22Rv1 (cell line): ENCODE data around the gene NDUFB5.

Experiments
- H3K27ac ChIP-seq: fragments of 450-650 bp; 2 replicates; pipeline ENCODE4 v1.5.1; 2017
- CTCF ChIP-seq: fragments of 450-650 bp; IDR thresholded peaks from 2 replicates; pipeline ENCODE4 v1.5.1; 2017; ENCODE audit warnings: mild to moderate bottlenecking
- ZFX ChIP-seq: fragments of 450-650 bp; IDR thresholded peaks from 2 replicates; pipeline ENCODE4 v1.6.1; 2017; ENCODE audit warnings: antibody characterized with exemption, borderline replicate concordance

Gene NDUFB5

DNA sequence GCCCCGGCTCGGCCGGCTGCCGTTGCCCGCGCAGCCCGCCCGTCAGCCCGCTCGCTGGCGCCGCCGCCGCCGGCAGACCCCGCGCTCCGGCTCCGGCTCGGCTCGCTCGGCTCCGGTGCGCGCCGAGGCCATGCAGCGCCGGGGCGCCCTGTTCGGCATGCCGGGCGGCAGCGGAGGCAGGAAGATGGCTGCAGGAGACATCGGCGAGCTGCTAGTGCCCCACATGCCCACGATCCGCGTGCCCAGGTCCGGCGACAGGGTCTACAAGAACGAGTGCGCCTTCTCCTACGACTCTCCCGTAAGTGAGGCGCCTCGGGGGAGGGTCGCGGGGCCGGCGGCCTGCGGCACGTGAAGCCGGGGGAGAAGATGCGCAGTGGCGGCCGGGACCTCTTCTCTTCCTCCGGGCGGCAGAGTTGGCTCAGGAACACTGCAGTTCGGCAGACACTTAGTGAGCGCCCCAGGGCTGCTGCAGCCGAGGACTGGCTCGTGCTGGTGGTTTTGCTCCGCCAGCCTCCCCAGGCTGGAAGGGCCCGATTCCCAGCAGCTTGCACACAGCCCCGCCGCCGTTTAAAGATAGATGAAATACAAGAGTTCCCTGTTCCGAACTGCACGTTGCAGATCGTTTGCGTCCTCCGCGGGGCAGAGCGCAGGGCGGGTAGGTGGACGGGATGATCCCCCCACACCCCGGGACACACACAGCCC is 48.7 kb downstream of the NDUFB5 start:
- H3K27ac ChIP-seq: peak overlapping the region; percentile 83

GRCh38 chr3:179655236-179655635 is 50.6 kb downstream of the NDUFB5 start:
- no peak overlapping the region for H3K27ac ChIP-seq
- TF ChIP-seq ZFX: no peak
- TF ChIP-seq CTCF: no peak

More for the DNA sequence above, 48.7 kb downstream of the NDUFB5 start:
- TF ChIP-seq CTCF: peak; percentile 14; the same call in 1 of the 2 replicates
- TF ChIP-seq ZFX: no peak

- TF ChIP-seq CTCF: no peak
- TF ChIP-seq ZFX: no peak
- H3K27ac ChIP-seq: no peak overlapping the region
Observed at GRCh38 chr3:179658606-179659005, 54.0 kb downstream of the NDUFB5 start.

DNA sequence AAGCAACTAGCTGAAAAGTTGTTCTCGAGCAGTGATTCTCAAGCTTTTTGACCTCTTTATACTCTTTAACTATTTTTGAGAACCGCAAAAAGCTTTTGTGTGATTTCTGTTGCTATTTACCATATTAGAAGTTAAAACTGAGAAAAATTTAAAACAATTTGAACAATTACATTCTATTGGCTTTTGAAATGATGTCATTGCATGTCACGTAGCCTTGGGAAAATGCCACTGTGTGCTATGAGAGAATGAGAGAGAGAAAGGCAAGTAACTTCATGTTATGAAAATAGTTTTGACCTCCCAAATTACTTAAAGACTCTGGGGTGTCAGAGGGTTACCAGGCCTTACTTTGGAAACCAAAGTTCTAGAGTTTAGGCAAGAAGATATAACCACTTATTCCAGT is 56.3 kb downstream of the NDUFB5 start:
- H3K27ac ChIP-seq: no peak overlapping the region
- TF ChIP-seq ZFX: no peak
- TF ChIP-seq CTCF: no peak

DNA sequence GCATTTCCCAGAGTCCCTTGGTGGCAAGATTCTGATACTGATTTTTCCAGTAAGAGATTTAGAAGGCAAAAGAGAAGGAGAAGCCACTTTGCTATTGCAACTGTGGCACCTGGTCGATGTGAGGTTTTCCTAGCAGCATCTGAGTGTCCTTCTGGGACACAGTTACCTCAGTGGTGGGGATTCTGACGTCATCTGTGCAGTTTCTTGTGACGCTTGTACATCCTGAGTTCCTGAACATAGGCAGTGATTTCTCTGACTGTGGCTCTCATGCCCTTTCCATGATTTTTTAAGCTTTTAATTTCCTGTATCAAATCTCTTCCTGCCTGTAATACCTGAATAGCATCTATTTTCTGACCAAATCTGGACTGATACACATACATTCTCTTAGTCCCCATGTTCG is 57.2 kb downstream of the NDUFB5 start:
- TF ChIP-seq ZFX: no peak
- TF ChIP-seq CTCF: no peak
- H3K27ac ChIP-seq: no peak overlapping the region

- H3K27ac ChIP-seq: no peak overlapping the region
- no peak for TF ChIP-seq ZFX
Observed at GRCh38 chr3:179663093-179663492, 58.5 kb downstream of the NDUFB5 start.

GRCh38 chr3:179666030-179666429 is 61.4 kb downstream of the NDUFB5 start:
- no peak overlapping the region for H3K27ac ChIP-seq
- TF ChIP-seq CTCF: no peak
- TF ChIP-seq ZFX: no peak
